Measurements from ENCODE around the gene TCEA3. TPM values are rescaled to one million over a fixed set of nuclear protein-coding genes. Genes with fewer than 3 reads are reported as not detected.
A peak's percentile ranks its signal among the peaks of the same experiment; 100 is the strongest.

Gene TCEA3
- total RNA-seq, 6 experiments from 2014 or later = 6.0 to 8.4 (median 7.1) TPM

- H3K27me3 Mint-ChIP-seq (ENCODE audit: insufficient read depth) = peaks cover 6% of the 10 kb centered on the region
- peaks cover 59% of the 10 kb centered on the region for H3K36me3 Mint-ChIP-seq (ENCODE audit: low read depth)
- no peak for TF ChIP-seq CTCF (IDR thresholded peaks at IDR 0.05)
- H3K27ac Mint-ChIP-seq = no peak overlapping the region
- H3K9me3 Mint-ChIP-seq = peaks cover 59% of the 10 kb centered on the region
- peak overlapping the region; percentile 93 for H3K4me3 Mint-ChIP-seq
- no peak for DNase-seq
- H3K4me1 Mint-ChIP-seq (ENCODE audit: low read depth) = peaks cover 37% of the 10 kb centered on the region
Observed at GRCh38 chr1:23366146-23366545, 58.4 kb downstream of the TCEA3 start.

GRCh38 chr1:23362218-23362713 is 62.3 kb downstream of the TCEA3 start:
- no peak for DNase-seq
- Mint-ChIP-seq H3K27me3 (ENCODE audit: insufficient read depth) (peaks cover 6% of the 10 kb centered on the region), H3K27ac (no peak overlapping the region), H3K36me3 (ENCODE audit: low read depth) (peaks cover 89% of the 10 kb centered on the region), H3K4me1 (ENCODE audit: low read depth) (peaks cover 23% of the 10 kb centered on the region), H3K4me3 (no peak overlapping the region), H3K9me3 (peaks cover 88% of the 10 kb centered on the region)
- no peak for TF ChIP-seq CTCF (IDR thresholded peaks at IDR 0.05)

- peaks cover 6% of the 10 kb centered on the region for H3K27me3 Mint-ChIP-seq (ENCODE audit: insufficient read depth)
Observed at GRCh38 chr1:23358310-23358875, 66.2 kb downstream of the TCEA3 start.

DNA sequence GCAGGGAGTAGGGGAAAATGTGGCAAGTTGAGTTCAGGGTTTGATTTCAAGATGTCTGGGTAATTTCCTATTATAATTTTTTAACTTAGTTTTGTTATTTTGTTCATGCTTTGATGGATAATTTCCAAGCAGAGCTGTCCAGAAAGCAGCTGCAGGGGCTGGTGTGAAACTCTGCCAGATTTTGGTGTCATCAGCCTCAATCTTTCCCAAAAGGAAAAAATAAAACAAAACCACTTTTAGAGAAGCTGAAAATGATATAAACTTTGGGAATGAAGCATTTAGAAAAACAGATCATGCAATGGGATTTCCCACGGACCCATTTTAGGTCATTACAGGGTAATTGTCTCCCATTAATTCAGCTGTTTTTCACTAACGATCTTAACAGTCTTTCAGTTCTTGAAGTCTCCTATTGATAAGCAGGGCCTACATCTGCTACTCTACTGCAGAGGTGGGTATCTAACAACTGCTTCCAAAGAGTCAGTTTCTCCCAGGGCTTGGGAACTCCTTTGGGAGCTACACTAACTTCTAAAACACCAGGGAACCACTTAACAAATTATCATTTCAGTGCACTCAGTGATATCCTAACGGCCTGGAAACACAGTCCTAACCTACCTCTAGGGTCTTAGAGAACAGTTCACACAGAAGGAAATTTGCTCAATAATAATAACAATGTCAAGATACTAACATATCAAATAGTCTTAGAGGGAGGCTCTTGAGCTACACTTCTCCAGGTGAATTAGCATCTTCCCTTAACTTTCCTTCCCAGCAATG is 67.2 kb downstream of the TCEA3 start:
- DNase-seq = no peak
- Mint-ChIP-seq H3K9me3 (peaks cover 45% of the 10 kb centered on the region), H3K27me3 (ENCODE audit: insufficient read depth) (peaks cover 5% of the 10 kb centered on the region), H3K27ac (no peak overlapping the region), H3K36me3 (ENCODE audit: low read depth) (peaks cover 58% of the 10 kb centered on the region), H3K4me3 (no peak overlapping the region), H3K4me1 (ENCODE audit: low read depth) (peaks cover 9% of the 10 kb centered on the region; the same call in 1 of the 2 replicates)
- TF ChIP-seq CTCF (IDR thresholded peaks at IDR 0.05) = no peak

More at GRCh38 chr1:23358310-23358875, 66.2 kb downstream of the TCEA3 start:
- Mint-ChIP-seq H3K36me3 (ENCODE audit: low read depth) (peaks cover 69% of the 10 kb centered on the region), H3K4me1 (ENCODE audit: low read depth) (peaks cover 9% of the 10 kb centered on the region; the same call in 1 of the 2 replicates), H3K4me3 (no peak overlapping the region), H3K9me3 (peaks cover 56% of the 10 kb centered on the region), H3K27ac (no peak overlapping the region)
- no peak for DNase-seq
- TF ChIP-seq CTCF (IDR thresholded peaks at IDR 0.05) = no peak

GRCh38 chr1:23356471-23357137 is 67.9 kb downstream of the TCEA3 start:
- Mint-ChIP-seq H3K36me3 (ENCODE audit: low read depth) (peaks cover 51% of the 10 kb centered on the region), H3K4me3 (no peak overlapping the region), H3K27me3 (ENCODE audit: insufficient read depth) (no peaks in the 10 kb centered on the region), H3K27ac (no peak overlapping the region), H3K9me3 (peaks cover 38% of the 10 kb centered on the region), H3K4me1 (ENCODE audit: low read depth) (peaks cover 9% of the 10 kb centered on the region; the same call in 1 of the 2 replicates)
- no peak for TF ChIP-seq CTCF (IDR thresholded peaks at IDR 0.05)
- DNase-seq = no peak

Data from HFFc6 (cell line).